Stimulated activated CD8-positive, alpha-beta memory T cell treated with anti-CD3 and anti-CD28 coated beads, Interleukin-15, amount 100 ng/mL, for 48 hours (primary cell): ENCODE measurements around the gene KLK11.

Experiments used
- DNase-seq, 2 donors: peaks; one replicate each; pipeline ENCODE4 v3.0.0-alpha.2; 2020; ENCODE audit warnings: low read depth in 2 of 2

KLK11 gene

DNA sequence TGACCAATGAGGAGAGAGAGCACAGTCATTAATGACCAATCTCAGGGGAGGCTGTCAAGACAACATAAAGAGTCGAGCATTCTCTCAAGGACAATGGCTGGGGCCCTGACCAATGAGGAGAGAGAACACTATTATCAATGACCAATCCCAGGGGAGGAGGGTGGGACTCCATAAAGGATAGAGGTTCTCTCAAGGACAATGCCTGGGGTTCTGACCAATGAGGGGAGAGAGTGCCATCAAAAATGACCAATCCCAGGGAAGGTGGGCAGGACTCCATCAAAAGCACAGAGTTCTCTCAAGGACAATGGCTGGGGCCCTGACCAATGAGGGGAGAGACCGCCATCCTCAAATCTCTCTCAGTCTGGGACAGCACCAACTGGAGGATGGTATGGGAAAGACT is 3.3 kb upstream of the KLK11 start:
- DNase-seq, result no peak

DNA sequence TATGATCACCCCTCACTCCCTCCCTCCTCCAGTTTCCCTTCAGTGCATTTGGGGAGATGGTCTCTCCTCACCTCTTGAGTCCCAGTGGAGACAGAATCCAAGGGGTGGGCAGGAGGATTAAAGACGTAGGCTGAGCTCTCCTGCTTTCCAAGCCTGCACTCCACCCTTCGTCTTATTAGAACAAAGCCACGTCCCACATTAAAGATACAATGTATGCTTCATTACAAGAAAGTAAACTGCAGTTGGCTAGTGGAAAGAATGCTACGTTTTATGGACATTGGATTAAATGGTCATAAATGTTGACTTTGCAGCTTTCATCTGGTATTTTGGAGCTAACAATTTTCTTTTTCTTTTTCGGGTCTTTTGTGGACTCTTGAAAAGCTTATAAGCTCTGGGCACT is 1.5 kb upstream of the KLK11 start:
- DNase-seq, result no peak

DNA sequence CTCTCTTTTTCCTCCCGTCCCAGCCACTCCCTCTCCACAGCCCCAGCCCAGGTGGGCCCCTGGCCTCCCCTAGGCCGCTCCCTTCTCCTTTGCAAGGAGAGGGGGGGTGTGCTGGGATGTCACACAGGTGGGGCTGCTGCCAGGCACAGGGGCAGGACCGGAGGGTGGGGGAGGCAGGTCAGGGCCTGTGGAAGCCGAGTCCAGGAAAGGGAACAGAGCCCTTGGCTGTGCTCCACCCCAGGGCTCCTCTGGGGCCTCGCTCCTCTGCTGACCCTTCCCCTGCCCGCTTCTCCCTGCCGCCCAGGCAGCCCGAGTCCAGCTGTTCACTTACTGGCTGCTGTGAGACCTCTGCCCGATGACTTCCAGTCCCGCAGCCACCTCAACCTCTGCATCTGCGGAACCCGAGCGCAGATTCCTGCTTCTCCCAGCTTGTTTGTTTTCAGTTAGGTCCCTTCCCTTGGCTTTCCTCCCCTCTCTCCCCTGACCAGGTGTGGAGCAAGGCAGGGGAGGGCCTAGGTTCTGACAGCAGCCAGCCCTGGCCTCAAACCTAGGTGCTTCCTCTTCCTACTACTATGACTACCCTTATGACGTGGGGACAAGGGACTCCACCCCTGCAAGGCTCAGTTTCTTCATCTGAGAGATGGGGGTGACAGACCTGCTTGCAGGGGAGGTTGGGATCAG is 850 bp upstream of the KLK11 start:
- DNase-seq, result no peak

DNA sequence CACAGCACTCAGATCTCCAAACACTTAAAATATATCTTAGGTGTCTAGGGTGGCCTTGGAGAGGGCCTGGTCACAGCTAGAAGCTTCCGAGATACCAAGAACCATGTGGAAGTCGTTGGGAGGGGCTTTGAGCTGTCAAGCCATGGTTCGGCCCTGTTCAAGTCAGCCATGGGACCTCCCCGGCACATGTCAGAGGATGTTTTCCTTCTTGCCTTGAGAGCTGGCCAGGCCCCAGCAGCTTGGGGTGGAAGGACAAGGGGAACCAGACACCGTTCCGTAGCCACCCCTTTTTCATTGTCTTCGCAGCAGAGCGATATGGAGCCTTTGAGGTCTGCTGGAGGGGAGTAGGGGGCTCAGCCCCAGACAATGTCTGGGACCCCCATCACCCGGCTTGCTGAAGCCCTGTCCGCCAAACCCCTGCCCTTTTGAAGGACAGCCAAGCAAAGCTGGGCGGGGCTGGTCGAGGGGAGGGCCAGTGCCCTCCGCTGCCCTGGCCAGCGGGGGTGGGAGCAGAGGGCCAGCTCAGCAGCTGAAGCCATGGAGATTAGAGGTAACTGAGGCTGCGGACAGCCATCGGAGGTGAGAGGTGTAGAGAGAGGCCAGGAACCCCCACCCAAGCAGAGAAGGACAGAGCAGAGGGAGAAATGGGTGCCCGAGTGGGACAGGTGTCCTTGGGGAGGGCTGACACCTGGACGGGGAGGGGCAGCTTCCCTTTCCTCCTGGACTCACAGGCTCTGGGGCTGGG is 435 bp downstream of the KLK11 start:
- no peak for DNase-seq

DNA sequence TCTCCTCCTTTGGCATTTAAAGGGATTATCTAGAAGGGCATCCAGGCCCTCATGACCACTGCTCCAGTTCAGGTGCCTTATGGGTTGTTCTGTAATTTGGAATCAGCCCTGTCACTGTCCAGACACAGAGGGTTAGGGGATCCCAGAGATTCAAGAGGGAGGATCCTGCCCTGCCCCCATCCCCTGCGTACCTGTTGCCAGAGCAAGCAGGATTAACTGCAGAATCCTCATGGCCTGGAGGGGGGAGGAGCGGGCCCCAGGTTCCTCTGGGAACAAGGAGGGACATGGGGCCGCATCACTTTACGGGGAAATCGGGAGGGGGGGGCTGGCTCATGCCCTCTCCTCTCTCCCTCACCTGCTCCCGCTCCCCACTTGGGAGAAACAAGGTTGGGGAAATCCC is 1.0 kb downstream of the KLK11 start:
- no peak for DNase-seq

DNA sequence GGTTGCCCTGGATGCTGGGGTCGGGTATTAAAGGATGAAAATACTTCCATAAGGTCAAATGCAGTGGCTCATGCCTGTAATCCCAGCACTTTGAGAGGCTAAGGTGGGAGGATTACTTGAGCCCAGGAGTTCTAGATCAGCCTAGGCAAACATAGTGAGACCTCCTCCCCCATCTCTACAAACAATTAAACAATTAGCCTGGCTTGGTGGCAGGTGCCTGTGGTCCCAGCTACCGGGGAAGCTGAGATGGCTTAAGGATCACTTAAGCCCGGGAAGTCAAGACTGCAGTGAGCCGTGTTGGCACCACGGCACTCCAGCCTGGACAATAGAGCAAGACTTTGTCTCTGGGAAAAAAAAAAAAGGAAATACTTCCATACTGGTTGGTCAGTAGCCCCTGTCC is 1.5 kb downstream of the KLK11 start:
- no peak for DNase-seq

DNA sequence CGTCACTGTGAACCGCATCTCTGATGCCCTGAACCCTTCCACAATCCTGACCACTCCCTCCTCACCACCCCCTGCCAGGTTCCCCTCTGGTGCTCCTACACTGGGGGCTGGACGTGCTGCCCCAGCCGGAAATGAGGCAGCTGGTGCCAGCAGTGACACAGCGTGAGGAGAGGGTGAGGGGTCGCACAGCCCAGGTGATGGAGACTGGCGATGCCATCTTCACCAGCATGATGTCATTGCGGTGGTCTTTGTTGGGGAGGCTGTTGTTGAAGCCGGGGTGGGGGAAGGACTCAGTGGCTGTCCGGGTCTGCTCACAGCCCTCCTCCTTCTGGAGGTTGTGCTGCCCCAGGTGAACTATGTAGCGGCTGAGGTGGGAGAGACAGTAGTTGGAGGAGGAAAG is 2.5 kb downstream of the KLK11 start:
- no peak for DNase-seq

DNA sequence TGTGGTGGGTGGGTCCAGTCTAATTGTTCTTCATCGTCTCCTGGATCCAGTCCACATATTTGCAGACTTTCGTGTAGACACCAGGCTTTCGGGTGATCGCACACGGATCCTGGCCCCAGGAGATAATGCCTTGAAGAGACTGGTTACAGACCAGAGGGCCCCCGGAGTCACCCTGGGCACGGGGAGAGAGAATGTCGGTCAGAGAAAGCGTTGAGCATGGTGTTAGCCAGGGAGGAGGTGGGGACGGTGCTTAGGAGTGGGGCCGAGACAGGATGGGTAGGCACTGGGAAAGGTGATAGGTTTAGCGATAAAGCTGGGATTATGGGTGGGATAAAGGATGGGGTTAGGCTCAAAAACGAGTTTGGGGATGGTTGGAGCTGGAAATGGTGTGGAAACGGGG is 3.9 kb downstream of the KLK11 start:
- DNase-seq, result no peak

DNA sequence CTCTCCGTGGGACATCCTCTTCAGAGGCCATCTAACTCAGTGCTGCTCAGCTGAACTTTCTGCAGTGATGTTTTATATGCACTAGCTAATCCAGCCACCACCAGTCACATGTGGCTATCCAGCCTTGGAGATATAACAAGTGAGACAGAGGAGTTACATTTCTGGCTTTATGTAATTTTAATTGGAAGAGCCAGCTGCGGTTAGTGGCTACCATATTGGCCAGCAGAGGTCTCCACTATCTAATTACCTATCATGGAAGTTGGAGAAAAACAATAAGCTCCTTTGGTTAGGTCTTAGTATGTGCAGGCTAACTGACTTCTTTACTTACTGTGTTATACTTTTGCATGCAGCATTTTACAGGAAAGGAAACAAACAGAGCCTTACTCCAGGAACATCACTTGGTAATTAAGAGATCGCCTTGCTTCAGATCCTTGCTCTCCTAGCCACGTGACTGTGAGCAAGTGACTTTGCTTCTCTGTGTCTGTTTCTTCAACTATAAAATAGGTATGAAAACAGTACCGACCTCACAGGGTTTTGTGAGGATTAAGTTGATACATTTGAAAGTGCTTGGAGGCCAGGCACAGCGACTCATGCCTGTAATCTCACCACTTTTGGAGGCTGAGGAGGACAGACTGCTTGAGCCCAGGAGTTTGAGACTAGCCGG is 5.3 kb downstream of the KLK11 start:
- no peak for DNase-seq

DNA sequence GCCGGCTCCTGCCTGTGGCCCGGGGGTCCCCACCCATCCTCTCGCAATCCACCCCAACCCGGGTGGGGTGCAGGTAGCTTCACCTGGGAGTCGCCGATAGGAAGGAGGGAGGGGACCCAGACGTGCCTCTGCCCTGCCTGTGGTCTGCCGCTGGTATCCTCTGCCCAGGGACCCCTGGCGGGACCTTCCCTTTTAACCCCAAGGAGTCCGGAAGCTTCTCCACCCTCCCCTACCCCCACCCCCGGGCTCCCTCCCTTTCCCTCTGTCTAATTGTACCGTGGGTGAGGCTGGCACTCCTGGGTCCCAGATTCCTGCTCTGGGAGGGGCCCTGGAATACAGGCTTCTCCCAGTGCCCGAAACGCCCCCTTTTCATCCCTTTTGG is 6.9 kb downstream of the KLK11 start, which contains the start of gene KLK10:
KLK10 (minus strand) TSS at position 166 of the 382 bp plus-strand sequence. CDS start 579 bp downstream, outside the sequence.
- no peak for DNase-seq

DNA sequence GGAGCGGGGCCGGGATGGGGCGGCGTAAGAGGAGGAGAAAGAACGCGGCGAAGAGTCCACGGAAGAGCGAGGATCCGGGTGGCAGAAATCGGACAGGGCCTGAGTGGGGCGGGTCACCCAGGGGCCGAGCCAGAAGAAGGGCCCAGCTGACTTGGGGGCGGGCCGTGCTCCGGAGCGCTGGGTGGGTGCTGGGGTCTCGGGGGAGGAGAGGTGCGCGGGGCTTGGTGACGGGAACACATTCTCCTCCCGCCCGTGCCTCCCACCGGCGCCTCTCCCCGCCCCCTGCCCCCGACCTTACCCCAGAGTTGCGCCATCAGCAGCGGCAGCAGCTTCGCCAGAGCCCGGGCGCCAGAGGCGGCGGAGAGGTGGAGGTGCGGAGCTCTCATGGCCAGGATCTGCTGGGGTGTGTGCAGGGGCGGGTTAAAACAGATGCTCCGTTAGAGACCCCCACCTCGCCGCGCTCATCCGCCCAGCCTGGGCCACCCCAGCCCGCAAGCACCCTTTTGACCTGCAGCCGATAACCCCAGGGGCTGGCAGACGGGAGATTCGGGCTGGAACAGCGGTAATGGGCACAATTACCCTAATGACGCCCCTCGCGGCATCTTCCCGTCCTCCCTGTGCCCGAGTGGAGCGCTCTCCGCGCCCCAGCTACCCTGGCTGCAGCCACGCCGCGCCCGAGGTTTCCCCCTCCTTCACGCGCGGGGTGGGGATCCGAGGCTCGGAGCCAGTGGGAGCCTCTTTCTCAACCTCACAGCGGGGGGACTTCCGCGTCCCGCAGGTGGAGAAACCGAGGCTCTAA is 7.5 kb downstream of the KLK11 start:
- DNase-seq, result no peak

DNA sequence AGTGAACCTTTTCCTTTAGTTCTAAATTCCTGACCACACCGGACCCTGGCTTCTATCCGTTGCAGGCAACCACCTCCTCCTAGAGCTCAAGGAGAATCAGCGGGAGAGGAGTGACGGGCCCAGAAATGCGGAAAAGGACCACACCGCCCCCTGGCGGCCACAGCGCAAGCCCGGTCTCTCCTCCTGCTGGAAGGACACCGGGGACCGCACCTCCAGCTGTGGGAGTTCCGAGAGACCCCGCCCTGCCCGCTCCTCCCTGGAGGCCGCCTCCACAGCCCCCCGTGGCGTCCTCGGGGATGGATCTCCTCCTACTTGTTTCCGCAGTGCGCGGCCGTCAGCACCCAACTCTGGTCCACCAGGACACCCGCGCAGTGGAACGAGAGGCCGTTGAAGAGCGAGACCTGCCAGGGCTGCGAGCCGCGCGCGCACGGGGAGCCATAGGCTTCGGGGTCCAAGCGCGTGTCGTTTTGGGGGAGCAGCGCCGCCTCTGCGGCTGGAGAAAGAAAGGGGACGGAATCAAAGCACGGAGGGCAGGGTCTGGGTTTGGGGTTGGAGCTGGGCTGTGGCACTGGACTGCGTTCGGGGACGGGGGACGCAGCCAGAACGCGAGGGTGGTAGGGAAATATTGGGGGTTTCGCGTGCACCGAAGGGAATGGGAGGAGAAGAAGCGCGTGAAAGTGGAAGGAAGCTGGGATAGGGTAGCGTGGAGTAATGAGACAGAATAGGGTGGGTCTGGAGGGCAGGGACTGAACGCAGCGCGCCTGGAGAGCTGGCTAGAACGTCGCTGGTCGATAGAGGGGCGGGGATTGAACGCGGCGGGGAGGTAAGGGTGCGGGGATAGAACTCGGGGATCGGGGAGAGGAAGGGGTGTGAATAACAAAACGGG is 9.4 kb downstream of the KLK11 start:
- peak; percentile 38 to 45 for DNase-seq

DNA sequence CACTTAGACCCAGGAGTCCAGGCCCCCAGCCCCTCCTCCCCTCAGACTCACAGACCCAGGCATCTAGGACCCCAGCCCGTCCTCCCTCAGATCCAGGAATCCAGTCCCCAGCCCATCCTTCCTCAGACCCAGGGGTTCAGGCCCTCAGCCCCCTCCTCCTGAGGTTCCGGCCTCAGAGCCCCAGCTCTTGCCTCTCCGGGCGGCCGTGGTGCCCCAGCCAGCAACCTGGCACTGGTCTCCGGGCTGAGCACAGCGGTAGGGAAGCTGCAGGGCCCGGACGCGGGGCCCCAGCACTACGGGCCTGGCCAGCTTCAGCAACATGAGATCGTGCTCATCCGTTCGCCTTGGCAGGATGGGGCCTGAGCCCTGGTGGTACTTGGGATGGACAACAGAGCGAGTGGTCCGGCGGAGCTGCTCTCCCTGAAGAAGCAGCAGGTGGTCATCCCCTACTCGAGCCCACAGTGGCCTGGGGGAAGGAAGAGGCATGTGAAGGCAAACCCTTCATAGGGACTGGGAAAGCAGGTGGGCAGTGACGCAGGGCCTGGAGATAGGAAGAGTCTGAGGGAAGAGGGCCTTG is 10.6 kb downstream of the KLK11 start:
- no peak for DNase-seq

DNA sequence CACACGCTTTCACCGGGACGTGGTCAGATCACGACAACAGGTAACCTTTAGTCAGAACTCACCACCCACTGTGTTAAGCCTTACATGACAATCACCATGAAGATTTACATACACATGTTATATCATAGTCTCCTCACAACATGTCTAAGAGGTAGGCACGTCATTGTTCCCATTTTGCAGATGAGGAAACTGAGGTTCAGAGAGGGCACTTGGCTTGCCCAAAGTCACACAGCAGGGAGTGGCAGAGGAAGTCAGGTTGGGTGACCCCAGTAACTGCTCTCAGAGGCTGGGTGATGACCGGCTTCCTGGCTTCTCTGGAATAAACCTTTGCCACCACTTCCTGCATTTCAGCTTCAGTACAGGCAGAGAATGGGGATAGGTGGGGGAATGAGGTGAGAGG is 12.2 kb downstream of the KLK11 start:
- no peak for DNase-seq

DNA sequence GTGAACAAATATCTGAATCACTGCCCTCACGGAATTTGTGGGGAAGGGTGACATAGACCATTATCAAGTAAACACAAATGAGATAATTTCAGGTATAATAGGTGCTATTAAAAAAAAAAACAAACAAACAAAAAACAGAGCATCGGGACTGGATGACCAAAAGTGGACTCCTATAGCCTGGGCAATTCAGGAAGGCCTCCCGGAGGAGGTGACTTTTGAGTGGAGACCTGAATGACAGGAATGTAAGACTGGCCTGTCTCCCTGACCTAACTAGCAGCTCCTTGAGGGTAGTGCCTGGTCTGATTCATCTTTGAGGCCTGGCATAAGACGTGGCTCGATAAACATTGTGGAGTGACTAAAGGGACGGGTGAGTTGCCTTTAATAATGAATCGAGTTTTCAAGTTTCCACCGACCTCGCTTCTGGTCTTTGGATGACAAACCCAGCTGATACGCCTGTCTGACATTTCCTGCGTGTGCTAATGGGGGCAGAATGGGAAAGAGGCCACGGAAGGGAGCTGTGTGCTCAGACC is 13.7 kb downstream of the KLK11 start:
- DNase-seq, result no peak

DNA sequence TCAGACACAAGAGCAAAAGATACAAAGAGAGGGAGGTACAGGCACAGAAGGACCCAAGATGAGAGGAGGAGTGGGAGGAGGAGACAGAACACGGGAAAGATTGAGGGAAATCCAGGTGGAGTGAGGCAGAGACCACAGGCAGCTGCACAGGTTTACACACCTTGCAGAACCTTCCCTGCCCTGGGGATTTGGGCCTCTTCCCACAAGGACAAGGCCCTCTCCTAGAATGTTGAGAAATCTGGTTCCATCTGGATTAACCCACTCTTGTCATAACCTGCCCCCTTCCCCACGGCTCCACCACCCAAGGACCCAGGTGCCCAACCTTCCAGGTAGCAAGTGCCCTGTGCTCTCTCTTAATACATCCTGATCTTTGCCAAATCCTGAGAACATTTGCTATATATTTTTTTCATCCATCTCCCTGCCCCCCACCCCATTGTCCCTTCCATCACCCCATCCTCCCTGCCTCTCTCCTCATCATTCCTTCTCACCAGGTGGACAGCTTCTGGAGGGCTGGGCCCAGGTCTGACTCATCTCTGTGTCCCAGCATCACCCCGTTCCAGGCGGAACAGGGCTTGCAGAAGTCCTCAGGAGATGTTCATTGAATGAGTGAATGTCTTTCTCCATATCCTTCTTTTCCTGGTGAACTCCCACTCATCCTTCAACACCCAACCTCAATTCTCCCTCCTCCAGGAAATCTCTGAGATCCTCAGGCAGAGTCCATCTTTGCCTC is 16.2 kb downstream of the KLK11 start:
- no peak for DNase-seq

DNA sequence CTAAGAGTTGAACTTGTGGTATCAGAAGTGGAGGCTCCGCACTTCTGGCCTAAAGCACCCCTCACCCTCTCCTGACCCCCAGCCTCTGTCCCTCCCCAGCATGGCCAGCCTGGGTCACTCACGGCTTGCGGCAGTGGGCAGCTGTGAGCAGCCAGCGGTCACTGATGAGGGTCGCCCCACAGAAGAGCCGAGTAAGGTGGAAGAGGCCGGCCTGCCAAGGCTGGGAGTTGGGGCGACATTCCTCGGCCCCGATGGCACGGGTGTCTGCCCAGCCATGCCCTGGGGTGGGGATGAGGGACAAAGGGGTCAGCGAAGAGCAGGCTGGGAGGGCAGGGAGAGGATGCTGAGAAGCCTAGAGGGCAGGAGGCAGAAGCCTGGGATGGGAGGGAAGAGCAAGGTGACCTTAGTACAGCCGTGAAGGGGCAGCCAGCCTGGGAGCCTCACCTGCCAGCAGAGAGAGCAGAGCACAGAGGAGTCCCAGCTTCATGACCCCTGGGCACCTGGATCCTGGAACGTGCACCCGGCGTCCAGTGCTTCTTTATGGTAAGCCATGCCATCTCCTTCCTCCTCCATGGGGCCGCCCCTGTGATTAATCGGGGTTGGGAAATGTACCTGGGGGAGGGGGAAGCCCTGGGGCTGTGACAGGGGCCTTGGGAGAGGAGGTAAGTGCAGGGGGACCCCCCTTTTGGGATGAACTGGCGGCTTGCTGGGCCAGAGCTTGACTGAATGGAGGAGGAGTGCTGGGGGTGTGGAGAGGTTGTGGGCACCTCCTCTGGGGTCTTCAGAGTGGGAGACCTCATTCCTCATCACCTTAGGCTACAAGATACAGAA is 17.1 kb downstream of the KLK11 start:
- DNase-seq, result no peak

DNA sequence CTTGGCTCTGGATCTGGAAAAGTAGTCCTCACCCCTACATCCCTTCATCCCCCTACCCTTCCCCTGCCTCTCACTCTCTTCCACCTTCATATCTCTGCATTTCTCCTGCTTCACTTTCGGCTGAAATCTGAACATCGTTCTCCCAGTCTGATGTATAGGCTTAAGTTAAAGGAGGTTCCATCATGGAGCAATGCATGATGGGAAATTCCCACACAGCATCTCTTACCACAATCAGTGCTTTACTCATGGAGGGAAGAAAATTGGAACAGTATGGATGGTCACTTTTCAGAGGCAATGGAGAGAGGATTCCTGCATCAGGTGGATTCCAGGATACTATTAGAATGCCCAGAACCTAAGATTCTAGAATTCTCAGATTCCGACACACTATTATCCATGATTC is 18.9 kb downstream of the KLK11 start:
- no peak for DNase-seq

DNA sequence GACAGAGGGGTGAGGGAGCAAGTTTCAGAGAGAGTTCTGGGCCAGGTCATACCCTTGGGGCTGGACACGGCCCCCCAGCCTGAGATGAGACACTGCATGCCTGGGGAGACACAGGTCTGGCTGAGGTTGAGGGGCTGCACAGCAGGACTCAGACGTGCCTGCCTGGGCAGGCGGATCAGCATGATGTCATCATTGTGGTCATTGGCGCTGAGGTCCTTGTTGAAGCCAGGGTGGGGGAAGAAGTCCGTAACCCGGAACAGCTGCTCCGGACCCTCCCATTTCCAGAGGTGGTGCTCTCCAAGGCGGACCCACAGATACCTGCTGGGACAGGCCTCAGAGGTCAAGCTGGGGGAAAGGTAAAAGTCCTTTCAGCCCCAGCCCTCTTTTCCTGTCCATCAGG is 20.0 kb downstream of the KLK11 start:
- no peak for DNase-seq
